Breast epithelium (tissue), 4 donors: ENCODE data around the gene SLC22A23. TPM values are rescaled to one million over a fixed set of nuclear protein-coding genes. Genes with fewer than 3 reads are reported as not detected.

Source experiments
- DNase-seq, 2 donors: peaks; one replicate each; pipeline ENCODE4 v3.0.0-alpha.2; 2019; ENCODE audit warnings: low spot score in 2 of 2
- H3K27ac ChIP-seq, 2 donors: fragments of 200-600 bp; sonication (generic) in 1 of 2; one replicate each; pipeline ENCODE4 v1.5.1; 2016 to 2019; ENCODE audit warnings: mild to moderate bottlenecking in 1 of 2
- H3K27me3 ChIP-seq, 2 donors: fragments of 200-600 bp; sonication (generic) in 1 of 2; one replicate each; pipeline versions ENCODE4 v1.5.1 to v1.6.0; 2017 to 2019; ENCODE audit warnings: control low read depth in 1 of 2, mild to moderate bottlenecking in 1 of 2
- H3K36me3 ChIP-seq: fragments of 200-600 bp; one replicate; pipeline ENCODE4 v1.5.1; 2019
- H3K4me1 ChIP-seq, 2 donors: fragments of 200-600 bp; sonication (generic); one replicate each; pipeline ENCODE4 v1.5.1; 2016 to 2019; ENCODE audit warnings: control low read depth in 1 of 2
- H3K4me3 ChIP-seq, 3 donors: fragments of 200-600 bp; sonication (generic); 1 replicate in 2 of 3; 2 replicates in 1 of 3; pipeline ENCODE4 v1.5.1; 2016 to 2019; ENCODE audit warnings: mild to moderate bottlenecking in 3 of 3, moderate library complexity in 2 of 3
- H3K9me3 ChIP-seq, 2 donors: fragments of 200-600 bp; sonication (generic) in 1 of 2; one replicate each; pipeline ENCODE4 v1.5.1; 2016 to 2019; ENCODE audit warnings: control low read depth in 1 of 2
- POLR2A ChIP-seq: fragments of 450-650 bp; IDR thresholded peaks from one replicate; pipeline ENCODE4 v1.6.1; 2016; ENCODE audit warnings: antibody characterized with exemption, mild to moderate bottlenecking, moderate library complexity
- POLR2AphosphoS5 ChIP-seq, 3 donors: sonication (generic); formaldehyde crosslinking; IDR thresholded peaks; one replicate each; pipeline ENCODE4 v1.6.1; 2017; ENCODE audit warnings: antibody characterized with exemption in 3 of 3
- intact Hi-C: fragments of 100-400 bp; cut with DNase I; formaldehyde crosslinking; loops from one replicate; pipeline ENCODE4 v1.15.1; 2023; ENCODE audit warnings: low total_unique reads
- total RNA-seq, 3 donors: library from RNA; depleted of rRNA; stranded (reverse); fragments of >200 nt; gene quantifications; one replicate each; pipeline ENCODE4 v1.1.0, GENCODE V29; 2016
- TF ChIP-seq, protein P1 (sequence below), 3 donors: fragments of 450-650 bp; IDR thresholded peaks; one replicate each; pipeline ENCODE4 v1.5.1; 2016 to 2017; ENCODE audit warnings: antibody characterized with exemption in 3 of 3, mild to moderate bottlenecking in 3 of 3, moderate library complexity in 3 of 3

SLC22A23 gene
- total RNA-seq, 3 donors from 2014 or later: 10.9 to 26.3 (median 22.9) TPM

DNA sequence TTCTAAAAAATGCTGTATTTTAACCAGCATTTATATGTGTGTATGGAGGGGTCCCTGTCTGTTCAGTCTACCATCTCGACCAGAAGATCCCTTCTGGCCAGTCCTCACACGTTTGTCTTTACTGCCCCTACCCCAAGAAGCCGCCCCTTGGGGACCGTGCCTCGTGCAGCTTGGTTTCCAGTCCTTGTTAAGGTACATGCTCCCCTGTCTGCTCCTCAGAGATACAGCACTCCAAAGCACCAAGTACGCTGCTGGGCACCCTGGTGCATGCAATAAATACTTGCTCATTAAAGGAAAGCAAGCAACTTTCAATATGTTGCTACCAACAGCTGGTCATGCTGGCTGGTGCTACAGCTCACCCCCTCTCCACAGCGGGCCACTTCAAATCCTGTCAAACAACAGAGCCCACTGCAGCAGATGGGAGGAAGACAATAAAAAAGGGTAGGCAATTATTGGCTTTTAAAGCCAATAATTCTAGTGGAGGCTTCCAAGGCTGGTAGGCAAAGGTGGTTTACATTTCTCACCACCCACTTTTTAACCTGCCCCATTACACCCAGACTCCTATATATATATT lies 136.5 kb downstream of the SLC22A23 start:
- no peak for DNase-seq
- TF ChIP-seq, protein P1, sequence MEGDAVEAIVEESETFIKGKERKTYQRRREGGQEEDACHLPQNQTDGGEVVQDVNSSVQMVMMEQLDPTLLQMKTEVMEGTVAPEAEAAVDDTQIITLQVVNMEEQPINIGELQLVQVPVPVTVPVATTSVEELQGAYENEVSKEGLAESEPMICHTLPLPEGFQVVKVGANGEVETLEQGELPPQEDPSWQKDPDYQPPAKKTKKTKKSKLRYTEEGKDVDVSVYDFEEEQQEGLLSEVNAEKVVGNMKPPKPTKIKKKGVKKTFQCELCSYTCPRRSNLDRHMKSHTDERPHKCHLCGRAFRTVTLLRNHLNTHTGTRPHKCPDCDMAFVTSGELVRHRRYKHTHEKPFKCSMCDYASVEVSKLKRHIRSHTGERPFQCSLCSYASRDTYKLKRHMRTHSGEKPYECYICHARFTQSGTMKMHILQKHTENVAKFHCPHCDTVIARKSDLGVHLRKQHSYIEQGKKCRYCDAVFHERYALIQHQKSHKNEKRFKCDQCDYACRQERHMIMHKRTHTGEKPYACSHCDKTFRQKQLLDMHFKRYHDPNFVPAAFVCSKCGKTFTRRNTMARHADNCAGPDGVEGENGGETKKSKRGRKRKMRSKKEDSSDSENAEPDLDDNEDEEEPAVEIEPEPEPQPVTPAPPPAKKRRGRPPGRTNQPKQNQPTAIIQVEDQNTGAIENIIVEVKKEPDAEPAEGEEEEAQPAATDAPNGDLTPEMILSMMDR (IDR thresholded peaks at IDR 0.05): no peak
- TF ChIP-seq POLR2A: no peak
- TF ChIP-seq POLR2AphosphoS5 (IDR thresholded peaks at IDR 0.05): no peak
- Histone ChIP-seq H3K27me3 (no peaks in the 10 kb centered on the region), H3K4me1 (peaks cover 0 to 7% of the 10 kb centered on the region in 2 donors), H3K9me3 (no peaks in the 10 kb centered on the region), H3K36me3 (no peaks in the 10 kb centered on the region), H3K27ac (no peak overlapping the region), H3K4me3 (no peak overlapping the region)
- intact Hi-C loops: no loop called here

DNA sequence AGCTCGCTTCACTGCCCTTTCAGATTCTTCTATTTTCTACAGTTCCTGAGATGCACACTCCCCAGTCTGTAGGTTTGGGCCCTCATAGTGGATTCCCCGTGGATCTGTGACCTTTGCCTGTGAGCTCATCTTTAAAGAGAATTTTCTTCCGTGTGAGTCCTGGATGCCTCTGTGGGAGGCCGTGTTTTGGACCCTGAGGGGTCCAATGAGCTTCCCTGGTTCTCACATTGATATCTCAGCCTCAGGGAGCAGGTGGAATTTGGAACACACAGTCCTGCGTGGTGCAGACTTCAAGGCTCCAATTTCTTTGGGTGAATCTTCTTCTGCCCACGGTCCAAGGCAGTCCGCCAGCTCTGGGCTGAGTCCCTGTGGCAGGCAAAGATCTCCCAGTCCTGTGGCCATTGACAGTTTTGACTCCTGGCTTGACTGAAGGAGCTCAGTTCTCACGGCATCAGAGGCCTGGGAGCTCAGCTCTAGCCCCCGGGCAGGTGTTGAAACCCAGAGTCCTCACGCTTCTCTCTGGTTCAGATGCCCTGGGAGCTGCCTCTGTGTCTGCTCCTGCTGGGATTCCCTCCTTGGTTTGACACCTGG lies 137.1 kb downstream of the SLC22A23 start:
- Histone ChIP-seq H3K9me3 (no peaks in the 10 kb centered on the region), H3K27ac (no peak overlapping the region), H3K4me3 (no peak overlapping the region), H3K4me1 (peaks cover 0 to 3% of the 10 kb centered on the region in 2 donors), H3K36me3 (no peaks in the 10 kb centered on the region), H3K27me3 (no peaks in the 10 kb centered on the region)
- intact Hi-C loops: no loop called here
- TF ChIP-seq POLR2AphosphoS5 (IDR thresholded peaks at IDR 0.05) (no peak), POLR2A (no peak)
- TF ChIP-seq, protein P1 (IDR thresholded peaks at IDR 0.05): no peak
- no peak for DNase-seq

DNA sequence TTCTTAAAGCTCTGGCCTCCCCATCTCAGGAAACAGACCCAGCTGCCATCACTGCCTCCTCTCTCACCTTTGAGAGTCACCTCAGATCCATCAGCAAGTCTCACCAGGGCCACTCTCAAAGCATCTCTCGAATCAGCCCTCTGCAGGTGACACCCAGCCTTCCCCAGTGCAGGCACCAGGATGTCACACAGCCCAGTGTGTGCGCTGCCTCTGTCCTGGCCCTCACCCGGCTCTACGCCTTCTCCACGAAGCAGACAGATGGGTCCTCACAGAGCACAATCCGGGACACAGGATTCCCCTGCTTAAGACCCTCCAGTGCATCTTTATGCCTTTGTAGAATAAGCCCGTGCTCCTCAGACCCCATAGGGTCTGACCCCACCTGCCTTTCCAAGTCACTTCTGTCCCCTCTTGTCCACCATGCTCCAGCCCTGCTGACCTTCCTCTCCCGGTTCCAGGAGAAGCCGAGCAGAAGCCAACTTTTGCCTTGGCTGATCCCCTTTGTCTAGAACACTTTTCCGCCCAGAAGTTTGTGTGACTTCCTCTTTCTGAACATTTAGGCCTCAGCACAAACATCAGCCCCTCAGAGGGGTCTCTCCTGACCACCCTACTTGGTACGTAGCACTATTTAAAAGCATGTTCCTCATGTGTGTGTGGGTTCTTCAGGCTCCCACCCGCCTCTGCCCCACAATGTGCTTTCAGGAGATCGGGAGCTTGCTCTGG lies 137.9 kb downstream of the SLC22A23 start:
- intact Hi-C loops: no loop called here
- no peaks in the 10 kb centered on the region for H3K4me1 ChIP-seq
- H3K9me3 ChIP-seq: no peaks in the 10 kb centered on the region
- no peaks in the 10 kb centered on the region for H3K27me3 ChIP-seq
- TF ChIP-seq POLR2AphosphoS5 (IDR thresholded peaks at IDR 0.05): no peak
- TF ChIP-seq, protein P1 (IDR thresholded peaks at IDR 0.05): no peak
- TF ChIP-seq POLR2A: no peak
- no peak overlapping the region for H3K4me3 ChIP-seq
- H3K36me3 ChIP-seq: no peaks in the 10 kb centered on the region
- H3K27ac ChIP-seq: no peak overlapping the region
- no peak for DNase-seq

DNA sequence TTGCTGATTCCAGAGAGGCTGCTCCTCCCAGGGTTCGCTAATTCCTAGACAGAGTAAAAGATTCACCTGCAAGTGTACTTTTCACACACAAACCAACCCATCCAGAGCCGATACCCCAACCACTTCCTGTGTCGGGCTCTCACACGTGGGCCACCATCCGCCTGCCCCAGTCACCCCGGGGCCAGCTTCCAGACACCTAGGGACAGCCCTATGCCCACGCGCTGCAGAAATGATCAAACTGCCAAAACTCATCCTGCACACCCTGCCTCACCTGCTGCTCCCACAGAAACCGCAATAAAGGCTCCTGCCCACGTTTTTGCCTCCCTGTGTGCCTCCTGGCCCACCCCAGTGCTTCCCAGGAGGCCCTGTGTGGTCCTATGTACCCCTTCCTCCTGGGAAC lies 138.6 kb downstream of the SLC22A23 start:
- no peak for TF ChIP-seq POLR2A
- TF ChIP-seq, protein P1 (IDR thresholded peaks at IDR 0.05): no peak
- no peak for TF ChIP-seq POLR2AphosphoS5 (IDR thresholded peaks at IDR 0.05)
- H3K4me3 ChIP-seq: no peak overlapping the region
- intact Hi-C loops: no loop called here
- no peaks in the 10 kb centered on the region for H3K27me3 ChIP-seq
- H3K9me3 ChIP-seq: no peaks in the 10 kb centered on the region
- H3K4me1 ChIP-seq: no peaks in the 10 kb centered on the region
- no peak for DNase-seq
- no peaks in the 10 kb centered on the region for H3K36me3 ChIP-seq
- H3K27ac ChIP-seq: no peak overlapping the region

DNA sequence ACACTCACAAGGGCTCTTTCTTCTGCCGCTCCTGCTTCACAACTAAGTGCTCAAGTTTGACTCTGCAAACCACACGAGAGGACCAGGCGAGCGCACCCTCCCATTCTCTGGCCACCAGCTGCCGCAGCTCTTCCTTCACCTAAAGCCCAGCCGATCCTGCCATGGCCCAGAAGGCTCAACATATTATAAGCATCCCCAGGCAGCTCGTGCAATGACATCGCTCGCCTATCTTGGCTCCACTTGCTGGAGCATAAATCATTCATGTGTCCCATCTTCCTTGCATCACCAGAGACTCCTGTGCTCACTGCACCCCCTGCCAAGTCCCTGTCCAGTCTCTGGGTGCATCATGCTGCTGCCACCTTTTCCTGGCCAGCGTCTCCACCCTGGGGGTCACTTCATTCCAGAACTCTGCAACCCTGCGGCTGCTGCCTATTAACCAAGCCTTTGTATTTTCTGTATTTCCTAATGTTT lies 139.1 kb downstream of the SLC22A23 start:
- Histone ChIP-seq H3K27ac (no peak overlapping the region), H3K9me3 (no peaks in the 10 kb centered on the region), H3K4me1 (no peaks in the 10 kb centered on the region), H3K27me3 (no peaks in the 10 kb centered on the region), H3K36me3 (no peaks in the 10 kb centered on the region), H3K4me3 (no peak overlapping the region)
- no peak for DNase-seq
- intact Hi-C loops: no loop called here
- TF ChIP-seq POLR2A (no peak), POLR2AphosphoS5 (IDR thresholded peaks at IDR 0.05) (no peak)
- TF ChIP-seq, protein P1 (IDR thresholded peaks at IDR 0.05): no peak
